Transverse colon (tissue), 4 donors: ENCODE measurements around the gene PAF1. TPM values are rescaled to one million over a fixed set of nuclear protein-coding genes. Genes with fewer than 3 reads are reported as not detected.

ENCODE experiments used
- DNase-seq: peaks from one replicate; pipeline ENCODE4 v3.0.0-alpha.2; 2019
- H3K27ac ChIP-seq, 4 donors: fragments of 200-600 bp; sonication (generic); 2 replicates each; pipeline ENCODE4 v1.5.1; 2016 to 2018; ENCODE audit warnings: inconsistent platforms in 4 of 4
- H3K27me3 ChIP-seq: fragments of 200-600 bp; sonication (generic); 2 replicates; pipeline ENCODE4 v1.5.1; 2017; ENCODE audit warnings: inconsistent platforms
- H3K36me3 ChIP-seq, 4 donors: fragments of 200-600 bp; sonication (generic); 2 replicates each; pipeline ENCODE4 v1.5.1; 2017 to 2019; ENCODE audit warnings: inconsistent platforms in 4 of 4
- H3K4me1 ChIP-seq, 4 donors: fragments of 200-600 bp; sonication (generic); 2 replicates each; pipeline ENCODE4 v1.5.1; 2017 to 2020; ENCODE audit warnings: inconsistent platforms in 4 of 4
- H3K4me3 ChIP-seq, 4 donors: fragments of 200-600 bp; sonication (generic); 1 replicate in 1 of 4; 2 replicates in 3 of 4; pipeline versions ENCODE4 v1.5.1 to v1.6.1; 2017 to 2019; ENCODE audit warnings: inconsistent platforms in 4 of 4
- H3K9me3 ChIP-seq, 2 donors: fragments of 200-600 bp; sonication (generic); 2 replicates each; pipeline ENCODE4 v1.5.1; 2017 to 2019; ENCODE audit warnings: inconsistent platforms in 2 of 2
- CTCF ChIP-seq, 5 experiments: fragments of 200-600 bp in 3 of 5; fragments of 450-650 bp in 2 of 5; sonication (generic) in 3 of 5; IDR thresholded peaks; 1 replicate in 2 of 5; 2 replicates in 3 of 5; pipeline ENCODE4 v1.5.1; 2016 to 2017; ENCODE audit warnings: antibody characterized with exemption in 5 of 5, inconsistent platforms in 3 of 5, mild to moderate bottlenecking in 2 of 5, moderate library complexity in 1 of 5
- EP300 ChIP-seq: sonication (generic); formaldehyde crosslinking; IDR thresholded peaks from one replicate; pipeline ENCODE4 v1.6.1; 2017; ENCODE audit warnings: antibody characterized with exemption, low read depth
- POLR2A ChIP-seq: fragments of 450-650 bp; IDR thresholded peaks from one replicate; pipeline ENCODE4 v1.6.1; 2016; ENCODE audit warnings: antibody characterized with exemption, mild to moderate bottlenecking, moderate library complexity
- POLR2AphosphoS5 ChIP-seq, 3 donors: sonication (generic); formaldehyde crosslinking; IDR thresholded peaks; one replicate each; pipeline ENCODE4 v1.6.1; 2016; ENCODE audit warnings: antibody characterized with exemption in 3 of 3
- WGBS, 2 donors: methylation state at CpG; one replicate each; pipeline ENCODE4 v1.1.5; 2018; ENCODE audit warnings: low coverage in 1 of 2; 5-methylcytosine and 5-hydroxymethylcytosine counted together
- in situ Hi-C, 4 donors: fragments of 200-750 bp; cut with MboI; loops; one replicate each; pipeline versions ENCODE4 v1.15.0 to v1.15.1; 2017; ENCODE audit warnings: low sequenced_read_pairs in 3 of 4, low pct_ligation_motif_present in 1 of 4, low pct_unique_long_range_greater_than_20kb in 1 of 4
- intact Hi-C: fragments of 100-400 bp; cut with DNase I; formaldehyde crosslinking; loops from one replicate; pipeline ENCODE4 v1.15.1; 2023; ENCODE audit warnings: low total_unique reads
- total RNA-seq, 4 donors: library from RNA; depleted of rRNA; stranded (reverse); fragments of >200 nt; gene quantifications; one replicate each; pipeline ENCODE4 v1.1.0, GENCODE V29; 2016

PAF1 gene
- 10 to 100 TPM; 37.8 to 71.2 (median 43.0) TPM for total RNA-seq

GRCh38 chr19:39390751-39391437 lies at the start of gene PAF1, which contains the start of gene MED29:
Gene PAF1 (minus strand): TSS chr19:39391106. CDS start chr19:39390864, 242 bp downstream.
Gene MED29 (plus strand): TSS chr19:39391378. CDS start chr19:39391423, 45 bp downstream.
- in situ Hi-C loops: loop anchor here in 1 of 4 donors (10.0 kb wide), 1 partner anchor 46 kb away; the partner anchor contains the start of gene SAMD4B
- DNase-seq: peak; percentile 97
- intact Hi-C loops: no loop called here
- Histone ChIP-seq H3K27me3 (no peaks in the 10 kb centered on the region), H3K4me3 (peak within 1 kb of the TSS; percentile 71 to 100 (median 88)), H3K27ac (peak within 1 kb of the TSS; percentile 94 to 100 (median 98)), H3K9me3 (no peaks in the 10 kb centered on the region), H3K4me1 (peaks cover 5 to 23% (median 20%) of the 10 kb centered on the region in 4 donors), H3K36me3 (peaks cover 0 to 19% (median 9%) of the 10 kb centered on the region in 4 donors)
- TF ChIP-seq POLR2AphosphoS5 (IDR thresholded peaks at IDR 0.05) (peak; percentile 94 to 98 (median 98)), POLR2A (peak; percentile 95), EP300 (no peak), CTCF (IDR thresholded peaks at IDR 0.05) (peak in 2 of 5 experiments; percentile 26 to 46)
- WGBS, 2 donors: 0% methylated on average over 59 of the region's 60 CpGs; no CpG with 5 or more reads in 1 of the 2 donors

GRCh38 chr19:39438270-39438934 lies 47.5 kb upstream of the PAF1 start:
- peaks cover 20 to 32% (median 26%) of the 10 kb centered on the region in 4 donors for H3K4me1 ChIP-seq
- in situ Hi-C loops (loop anchor here in 1 of 4 donors (25.0 kb wide), 1 partner anchor 99 kb away; the partner anchor contains the start of genes EID2 and EID2B), intact Hi-C loops (no loop called here)
- no peak for DNase-seq
- no peaks in the 10 kb centered on the region for H3K27me3 ChIP-seq
- H3K9me3 ChIP-seq: no peaks in the 10 kb centered on the region
- peaks cover 0 to 9% (median 4%) of the 10 kb centered on the region in 4 donors for H3K36me3 ChIP-seq
- WGBS, 2 donors: 85 to 87% methylated on average over 9 of the region's 9 CpGs
- TF ChIP-seq EP300 (no peak), POLR2AphosphoS5 (IDR thresholded peaks at IDR 0.05) (no peak), POLR2A (no peak)
- H3K4me3 ChIP-seq: no peak overlapping the region
- no peak overlapping the region for H3K27ac ChIP-seq

GRCh38 chr19:39436350-39436716 lies 45.4 kb upstream of the PAF1 start:
- Histone ChIP-seq H3K4me1 (peaks cover 20 to 34% (median 30%) of the 10 kb centered on the region in 4 donors), H3K27ac (peak overlapping the region; percentile 90 to 97 (median 92)), H3K27me3 (no peaks in the 10 kb centered on the region), H3K9me3 (no peaks in the 10 kb centered on the region), H3K36me3 (peaks cover 0 to 26% (median 10%) of the 10 kb centered on the region in 4 donors), H3K4me3 (peak overlapping the region; percentile 21 to 99 (median 90))
- DNase-seq: no peak
- intact Hi-C loops: no loop called here
- in situ Hi-C loops: loop anchor here in 1 of 4 donors (25.0 kb wide), 1 partner anchor 101 kb away; the partner anchor contains the start of genes EID2 and EID2B
- WGBS, 2 donors: 19% methylated on average over 2 of the region's 2 CpGs; no CpG with 5 or more reads in 1 of the 2 donors
- no peak for TF ChIP-seq CTCF (IDR thresholded peaks at IDR 0.05)
- TF ChIP-seq EP300: no peak

- 0 to 1% methylated on average over 13 to 54 of the region's 61 CpGs for WGBS, 2 donors
- Histone ChIP-seq H3K36me3 (peaks cover 0 to 26% (median 10%) of the 10 kb centered on the region in 4 donors), H3K4me1 (peaks cover 20 to 38% (median 31%) of the 10 kb centered on the region in 4 donors), H3K4me3 (peak within 1 kb of the TSS; percentile 87 to 99 (median 90)), H3K27me3 (no peaks in the 10 kb centered on the region), H3K27ac (peak within 1 kb of the TSS; percentile 90 to 97 (median 92)), H3K9me3 (no peaks in the 10 kb centered on the region)
- intact Hi-C loops (no loop called here), in situ Hi-C loops (loop anchor here in 1 of 4 donors (25.0 kb wide), 1 partner anchor 102 kb away; the partner anchor contains the start of genes EID2 and EID2B)
- TF ChIP-seq POLR2A (peak; percentile 99), POLR2AphosphoS5 (IDR thresholded peaks at IDR 0.05) (peak; percentile 99 to 100 (median 99)), EP300 (no peak), CTCF (IDR thresholded peaks at IDR 0.05) (no peak)
- peak; percentile 99 for DNase-seq
These were observed 44.8 kb upstream of the PAF1 start, which contains the start of gene RPS16 for GRCh38 chr19:39435499-39436349. Gene RPS16 (minus strand): TSS chr19:39435949. CDS start chr19:39435895, 54 bp downstream.
